ENCODE data around the gene LOC101059915.
"Not testable (repeated sequence)": the region's sequence is repeated elsewhere in the genome, so short reads cannot be mapped to it uniquely, and the experiment has no call there.

Gene LOC101059915

DNA sequence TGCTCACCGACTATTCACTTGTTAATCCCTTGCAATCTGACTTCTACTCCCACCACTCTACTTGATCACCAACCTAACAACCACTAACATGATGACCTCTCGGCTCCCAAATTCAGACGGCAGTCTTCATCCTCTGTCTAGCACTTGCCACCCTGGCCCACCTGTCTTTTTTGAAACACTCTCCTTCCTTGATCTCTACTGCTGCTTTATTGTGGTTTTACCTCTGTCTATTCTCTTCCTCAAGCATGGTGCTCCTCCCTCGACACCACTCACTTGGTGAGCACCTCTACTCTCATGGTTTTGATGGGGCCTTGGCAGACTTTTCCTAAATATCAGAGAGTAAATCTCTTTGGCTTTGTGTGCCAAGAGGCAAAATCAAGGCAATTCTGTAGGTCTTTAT, 27.3 kb upstream of the LOC101059915 start:
- TF ChIP-seq ZFX (IDR thresholded peaks at IDR 0.05; ENCODE audit: borderline replicate concordance), result no peak
- TF ChIP-seq, protein P1, sequence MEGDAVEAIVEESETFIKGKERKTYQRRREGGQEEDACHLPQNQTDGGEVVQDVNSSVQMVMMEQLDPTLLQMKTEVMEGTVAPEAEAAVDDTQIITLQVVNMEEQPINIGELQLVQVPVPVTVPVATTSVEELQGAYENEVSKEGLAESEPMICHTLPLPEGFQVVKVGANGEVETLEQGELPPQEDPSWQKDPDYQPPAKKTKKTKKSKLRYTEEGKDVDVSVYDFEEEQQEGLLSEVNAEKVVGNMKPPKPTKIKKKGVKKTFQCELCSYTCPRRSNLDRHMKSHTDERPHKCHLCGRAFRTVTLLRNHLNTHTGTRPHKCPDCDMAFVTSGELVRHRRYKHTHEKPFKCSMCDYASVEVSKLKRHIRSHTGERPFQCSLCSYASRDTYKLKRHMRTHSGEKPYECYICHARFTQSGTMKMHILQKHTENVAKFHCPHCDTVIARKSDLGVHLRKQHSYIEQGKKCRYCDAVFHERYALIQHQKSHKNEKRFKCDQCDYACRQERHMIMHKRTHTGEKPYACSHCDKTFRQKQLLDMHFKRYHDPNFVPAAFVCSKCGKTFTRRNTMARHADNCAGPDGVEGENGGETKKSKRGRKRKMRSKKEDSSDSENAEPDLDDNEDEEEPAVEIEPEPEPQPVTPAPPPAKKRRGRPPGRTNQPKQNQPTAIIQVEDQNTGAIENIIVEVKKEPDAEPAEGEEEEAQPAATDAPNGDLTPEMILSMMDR (IDR thresholded peaks at IDR 0.05), result no peak
- no peak overlapping the region for H3K27ac ChIP-seq

DNA sequence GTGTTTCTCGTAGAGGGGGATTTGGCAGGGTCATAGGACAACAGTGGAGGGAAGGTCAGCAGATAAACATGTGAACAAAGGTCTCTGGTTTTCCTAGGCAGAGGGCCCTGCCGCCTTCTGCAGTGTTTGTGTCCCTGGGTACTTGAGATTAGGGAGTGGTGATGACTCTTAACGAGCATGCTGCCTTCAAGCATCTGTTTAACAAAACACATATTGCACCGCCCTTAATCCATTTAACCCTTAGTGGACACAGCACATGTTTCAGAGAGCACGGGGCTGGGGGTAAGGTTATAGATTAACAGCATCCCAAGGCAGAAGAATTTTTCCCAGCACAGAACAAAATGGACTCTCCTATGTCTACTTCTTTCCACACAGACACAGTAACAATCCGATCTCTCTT, 22.9 kb upstream of the LOC101059915 start:
- H3K27ac ChIP-seq, result not testable (repeated sequence)

DNA sequence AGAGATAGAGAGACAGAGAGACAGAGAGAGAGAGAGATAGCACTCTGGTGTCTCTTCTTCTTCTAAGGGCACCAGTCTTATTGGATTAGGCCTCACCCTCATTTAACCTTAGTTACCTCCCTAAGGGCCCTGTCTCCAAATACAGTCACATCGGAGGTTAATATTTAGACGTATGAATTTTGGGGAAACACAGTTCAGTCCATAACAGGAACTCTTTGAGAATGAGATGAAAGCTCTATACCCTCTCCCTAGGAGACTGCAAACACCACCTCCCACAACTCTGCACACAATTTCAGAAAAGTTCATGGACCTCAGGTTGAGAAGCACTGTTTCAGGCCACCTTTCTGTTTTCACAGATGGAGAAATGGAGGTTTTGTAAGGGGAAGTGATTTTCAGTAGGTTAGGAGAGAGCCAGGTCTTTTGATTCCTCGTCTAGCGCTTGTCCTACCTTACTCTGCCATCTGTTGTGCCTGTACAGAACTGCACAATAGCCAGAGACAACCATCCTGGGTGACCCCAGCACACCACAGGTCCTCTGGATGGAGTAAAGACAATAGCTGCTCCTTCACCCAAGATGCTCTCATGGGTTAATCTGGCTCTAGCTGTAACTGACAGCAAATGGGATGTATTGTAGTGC, 16.9 kb upstream of the LOC101059915 start:
- TF ChIP-seq ZFX (IDR thresholded peaks at IDR 0.05; ENCODE audit: borderline replicate concordance), result no peak
- TF ChIP-seq, protein P1 (IDR thresholded peaks at IDR 0.05), result no peak
- H3K27ac ChIP-seq, result no peak overlapping the region

DNA sequence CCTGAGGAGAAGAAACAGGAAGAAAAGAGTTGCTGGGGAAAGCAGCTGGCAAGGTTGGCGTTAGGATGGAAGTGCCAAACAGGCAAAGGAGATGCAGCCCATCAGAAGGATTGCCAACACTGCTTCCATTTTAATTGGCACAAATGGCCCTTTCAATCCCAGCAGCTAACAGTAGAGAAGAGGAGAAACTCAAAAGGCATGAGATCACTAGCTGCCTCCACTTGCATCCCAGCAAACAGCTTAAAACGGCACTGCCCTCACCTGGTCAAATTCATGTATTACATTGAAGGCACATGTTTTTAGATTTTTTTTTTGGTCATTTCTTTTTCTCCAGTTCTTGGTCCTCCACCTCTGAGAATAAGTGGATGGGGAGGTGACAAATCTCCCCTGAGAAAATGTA, 14.9 kb upstream of the LOC101059915 start:
- TF ChIP-seq, protein P1 (IDR thresholded peaks at IDR 0.05), result peak; percentile 68
- no peak for TF ChIP-seq ZFX (IDR thresholded peaks at IDR 0.05; ENCODE audit: borderline replicate concordance)
- no peak overlapping the region for H3K27ac ChIP-seq

DNA sequence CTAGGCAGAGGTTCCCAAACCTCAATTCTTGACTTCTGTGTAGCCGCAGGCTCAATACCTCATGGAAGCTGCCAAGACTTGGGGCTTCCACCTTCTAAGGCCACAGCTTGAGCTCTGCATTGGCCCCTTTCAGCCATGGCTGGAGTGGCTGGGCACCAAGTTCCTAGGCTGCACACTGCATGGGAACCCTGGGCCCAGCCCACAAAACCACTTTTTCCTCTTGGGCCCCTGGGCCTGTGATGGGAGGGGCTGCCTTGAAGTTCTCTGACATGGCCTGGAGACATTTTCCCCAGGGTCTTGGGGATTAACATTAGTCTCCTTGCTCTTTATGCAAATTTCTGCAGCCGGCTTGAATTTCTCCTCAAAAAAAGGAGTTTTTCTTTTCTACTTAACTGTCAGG, 14.0 kb upstream of the LOC101059915 start:
- no peak for TF ChIP-seq ZFX (IDR thresholded peaks at IDR 0.05; ENCODE audit: borderline replicate concordance)
- TF ChIP-seq, protein P1 (IDR thresholded peaks at IDR 0.05), result no peak
- no peak overlapping the region for H3K27ac ChIP-seq

DNA sequence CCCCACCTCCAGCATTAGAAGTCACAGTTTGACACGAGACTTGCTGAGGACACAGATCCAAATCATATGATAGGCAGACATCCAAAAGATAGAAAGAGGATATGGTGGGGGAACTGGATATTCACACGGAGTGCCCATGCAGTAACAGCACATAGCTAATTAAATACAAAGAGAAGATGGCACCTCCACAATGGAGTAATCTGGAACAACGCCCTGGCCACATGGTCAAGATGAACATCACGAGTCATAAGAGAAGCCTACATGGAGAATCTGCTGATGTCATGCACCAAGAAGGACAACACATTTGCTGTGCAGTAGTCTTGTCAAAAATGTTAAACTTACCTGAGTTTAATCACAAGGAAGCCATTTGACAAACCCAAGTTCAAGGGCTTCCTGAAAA, 10.1 kb upstream of the LOC101059915 start:
- TF ChIP-seq, protein P1 (IDR thresholded peaks at IDR 0.05), result no peak
- TF ChIP-seq ZFX (IDR thresholded peaks at IDR 0.05; ENCODE audit: borderline replicate concordance), result no peak
- no peak overlapping the region for H3K27ac ChIP-seq

DNA sequence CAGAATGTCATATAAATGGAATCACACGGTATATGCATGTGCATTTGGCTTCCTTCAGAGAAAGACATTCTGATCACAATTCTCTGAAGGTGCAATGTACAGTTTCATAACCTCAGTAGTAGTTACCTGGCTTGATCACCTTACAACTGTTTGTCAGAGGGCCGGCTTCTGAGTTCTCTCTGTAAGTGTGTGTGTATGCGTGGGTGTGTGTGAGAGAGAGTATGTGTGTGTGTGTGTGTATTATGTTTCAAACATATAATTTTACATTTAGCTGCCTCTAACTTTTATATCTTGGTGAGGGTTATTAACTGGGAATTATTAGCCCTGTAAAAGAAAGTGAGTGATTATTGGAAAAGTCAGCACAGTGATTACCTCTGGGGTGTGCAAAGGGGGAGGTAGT, 8.0 kb upstream of the LOC101059915 start:
- H3K27ac ChIP-seq, result no peak overlapping the region
- TF ChIP-seq ZFX (IDR thresholded peaks at IDR 0.05; ENCODE audit: borderline replicate concordance), result no peak
- TF ChIP-seq, protein P1 (IDR thresholded peaks at IDR 0.05), result no peak

DNA sequence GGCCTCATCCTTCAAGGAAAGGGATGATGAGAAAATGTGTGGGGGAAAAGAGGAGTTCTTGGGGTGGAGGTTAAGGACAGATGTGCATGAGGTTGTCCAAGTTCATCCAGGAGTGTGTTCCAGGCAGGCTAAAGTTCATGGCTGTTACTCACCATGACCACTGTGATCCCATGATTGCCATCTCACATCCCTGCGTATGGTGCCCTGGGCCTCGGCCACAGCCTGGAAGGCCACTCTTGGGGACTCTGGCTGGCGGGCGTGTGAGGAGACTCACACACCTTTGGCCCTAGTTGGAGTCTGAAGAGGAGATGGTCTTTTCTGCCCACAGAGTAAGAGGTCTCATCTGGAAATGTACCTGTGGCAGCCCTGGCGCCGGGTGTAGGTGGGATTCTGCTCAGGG, 7.4 kb upstream of the LOC101059915 start:
- TF ChIP-seq ZFX (IDR thresholded peaks at IDR 0.05; ENCODE audit: borderline replicate concordance), result no peak
- TF ChIP-seq, protein P1 (IDR thresholded peaks at IDR 0.05), result no peak
- H3K27ac ChIP-seq, result no peak overlapping the region
